ENCODE results near the gene SPRR2B.
"Not testable (repeated sequence)": the region's sequence is repeated elsewhere in the genome, so short reads cannot be mapped to it uniquely, and the experiment has no call there.

The SPRR2B gene

DNA sequence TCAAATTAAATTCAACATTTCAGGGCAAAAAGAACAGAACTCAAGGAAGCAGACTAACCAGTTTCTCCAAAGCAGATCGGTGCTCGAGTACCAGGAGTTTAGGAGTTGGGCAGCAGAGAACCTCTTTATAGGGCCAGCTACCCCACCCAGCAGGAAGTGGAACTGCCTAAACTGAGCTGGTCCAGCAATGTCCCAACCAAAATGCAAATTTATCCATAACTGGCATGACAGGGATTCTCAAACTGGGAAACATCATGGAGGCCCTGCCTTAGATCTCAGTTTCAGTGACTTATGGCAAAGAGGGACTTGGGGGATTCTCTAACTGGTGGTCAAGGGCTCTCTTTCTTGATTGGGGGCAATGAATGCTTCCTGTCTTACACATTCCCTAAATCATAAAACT, at the start of gene SPRR2B:
Gene SPRR2B (minus strand): TSS at position 101 of the 400 bp plus-strand sequence. CDS start 772 bp downstream, outside the sequence.
- DNase-seq (ENCODE audit: low read depth): no peak

DNA sequence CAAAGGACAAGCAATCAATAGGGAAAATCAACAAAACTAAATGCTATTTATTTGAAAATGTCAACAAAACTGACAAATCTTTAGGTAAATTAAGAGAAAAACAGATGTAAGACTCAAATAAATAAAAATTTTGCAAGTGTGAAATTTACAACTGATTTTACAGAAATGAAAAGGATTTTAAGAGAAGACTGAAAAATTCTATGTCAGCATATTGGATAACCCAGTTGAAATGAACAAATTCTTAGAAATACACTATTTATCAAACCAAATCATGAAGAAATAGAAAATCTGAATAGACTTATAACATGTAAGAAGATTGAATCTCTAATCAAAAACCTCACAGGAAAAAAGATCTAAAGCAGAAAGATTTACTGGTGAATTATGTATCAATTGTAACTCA, 49.5 kb upstream of the SPRR2B start:
- DNase-seq (ENCODE audit: low read depth): no peak

DNA sequence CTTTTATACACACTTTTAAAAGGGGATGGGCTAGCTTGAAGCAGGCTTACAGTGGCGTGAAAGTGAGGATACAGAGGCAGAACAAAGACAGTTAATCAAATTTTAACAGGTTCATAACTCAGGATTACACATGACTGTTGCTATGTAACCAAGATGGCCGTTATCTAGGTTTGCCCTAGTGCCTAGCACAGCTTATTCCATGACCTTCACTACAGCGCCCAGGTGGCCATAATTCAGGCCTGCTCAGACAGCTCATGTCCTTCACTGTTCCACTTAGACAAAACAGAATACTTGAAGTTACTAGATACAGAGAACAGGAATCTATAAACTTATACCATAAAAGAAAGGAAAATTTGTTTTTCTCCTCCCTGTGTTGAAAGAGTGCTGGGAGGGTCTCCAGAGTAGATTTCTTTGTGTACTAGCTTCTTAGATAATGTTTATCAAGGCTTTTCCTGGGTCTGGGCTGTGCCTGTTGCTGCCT, 48.1 kb upstream of the SPRR2B start:
- no peak for DNase-seq (ENCODE audit: low read depth)

DNA sequence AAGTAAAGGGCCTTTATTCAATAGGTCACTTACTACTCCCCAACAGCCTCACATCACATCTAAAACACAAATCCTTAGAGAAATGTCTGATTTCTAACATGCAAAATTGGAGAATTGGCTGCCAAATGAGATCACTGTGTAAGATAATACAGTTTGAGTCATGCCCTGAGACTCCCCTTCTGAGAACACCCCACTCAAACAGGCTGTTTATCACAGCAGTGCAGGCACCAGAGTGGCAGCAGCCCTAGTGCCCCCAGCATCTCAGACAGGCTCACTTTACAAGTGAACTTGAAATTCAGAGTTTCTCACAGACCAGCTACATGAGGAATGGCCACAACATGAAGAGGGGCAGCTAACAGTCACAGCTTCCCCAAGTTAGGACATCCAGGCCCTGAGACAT, 43.9 kb upstream of the SPRR2B start:
- not testable (repeated sequence) for DNase-seq (ENCODE audit: low read depth)

DNA sequence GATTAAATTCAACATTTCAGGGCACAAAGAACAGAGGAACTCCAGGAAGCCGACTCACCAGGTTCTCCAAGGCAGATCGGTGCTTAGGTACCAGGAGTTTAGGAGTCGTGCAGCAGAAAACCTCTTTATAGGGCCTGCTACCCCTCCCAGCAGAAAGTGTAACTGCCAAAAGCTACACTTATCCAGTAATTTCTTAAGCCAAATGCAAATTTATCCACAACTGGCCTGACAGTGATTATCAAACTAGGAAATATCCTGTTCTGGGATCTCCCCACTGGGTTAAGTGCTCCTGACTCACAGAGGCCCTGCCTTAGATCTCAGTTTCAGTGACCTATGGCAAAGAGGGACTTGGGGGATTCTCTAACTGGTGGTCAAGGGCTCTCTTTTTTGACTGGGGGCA, 42.0 kb upstream of the SPRR2B start, which contains the start of gene SPRR2F:
Gene SPRR2F (minus strand): TSS at position 101 of the 400 bp plus-strand sequence. CDS start 783 bp downstream, outside the sequence.
- DNase-seq (ENCODE audit: low read depth): no peak

DNA sequence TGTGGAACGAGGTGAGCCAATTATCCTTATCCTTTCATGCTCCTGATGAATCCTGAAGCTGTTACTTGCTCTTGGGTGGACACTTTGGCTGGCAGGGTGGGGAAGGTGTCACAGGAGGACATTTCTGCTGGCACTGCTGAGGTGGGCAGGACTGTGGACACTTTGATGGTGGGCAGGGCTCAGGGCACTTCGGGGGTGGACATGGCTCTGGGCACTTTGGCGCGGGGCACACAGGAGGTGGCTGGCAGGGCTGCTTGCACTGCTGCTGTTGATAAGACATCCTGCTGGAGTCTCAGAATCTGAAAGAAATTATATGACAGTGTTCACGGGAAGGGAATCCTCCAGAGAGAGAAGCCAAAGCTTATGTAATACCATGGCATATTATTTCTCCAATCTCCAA, 41.0 kb upstream of the SPRR2B start:
- not testable (repeated sequence) for DNase-seq (ENCODE audit: low read depth)

DNA sequence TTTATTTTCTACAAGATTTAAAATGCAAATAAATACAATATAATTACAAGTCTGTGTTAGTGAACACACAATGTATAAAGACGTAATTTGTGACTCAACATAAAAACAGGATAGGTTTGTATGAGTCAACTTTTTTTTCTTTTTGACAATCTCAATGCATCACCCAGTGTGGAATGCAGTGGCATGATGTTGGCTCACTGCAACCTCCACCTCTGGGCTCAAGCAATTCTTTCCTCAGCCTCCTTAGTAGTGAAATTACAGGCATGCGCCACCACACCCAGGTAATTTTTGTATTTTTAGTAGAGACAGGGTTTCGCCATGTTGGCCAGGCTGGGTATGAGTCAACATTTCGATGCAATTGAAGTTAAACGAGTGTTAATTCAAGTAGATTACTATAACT, 28.8 kb upstream of the SPRR2B start:
- DNase-seq (ENCODE audit: low read depth): no peak

DNA sequence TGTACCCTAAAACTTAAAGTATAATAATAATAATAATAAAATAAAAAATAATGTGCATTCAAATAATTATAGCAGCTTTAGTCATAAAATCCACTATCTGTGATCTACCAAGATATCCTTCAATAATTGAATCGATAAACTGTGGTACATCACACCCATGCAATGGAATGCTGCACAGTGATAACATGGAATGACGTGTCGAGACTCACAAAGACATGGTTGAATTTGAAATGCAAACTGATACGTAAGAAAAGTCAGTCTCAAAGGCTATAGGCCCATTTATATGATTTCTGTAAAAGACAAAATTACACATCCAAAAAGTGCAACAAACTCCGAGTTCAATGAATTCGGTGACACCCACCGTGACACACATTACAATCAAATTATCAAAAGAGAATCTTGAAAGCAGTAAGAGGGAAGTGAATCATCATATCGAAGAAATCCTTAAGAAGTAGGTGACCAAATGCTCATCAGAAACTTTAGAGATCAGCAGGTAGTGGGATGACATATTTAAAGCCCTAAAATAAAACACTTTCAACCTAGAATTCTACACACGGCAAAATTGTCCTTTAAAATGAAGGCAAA, 28.1 kb upstream of the SPRR2B start:
- DNase-seq (ENCODE audit: low read depth): no peak

DNA sequence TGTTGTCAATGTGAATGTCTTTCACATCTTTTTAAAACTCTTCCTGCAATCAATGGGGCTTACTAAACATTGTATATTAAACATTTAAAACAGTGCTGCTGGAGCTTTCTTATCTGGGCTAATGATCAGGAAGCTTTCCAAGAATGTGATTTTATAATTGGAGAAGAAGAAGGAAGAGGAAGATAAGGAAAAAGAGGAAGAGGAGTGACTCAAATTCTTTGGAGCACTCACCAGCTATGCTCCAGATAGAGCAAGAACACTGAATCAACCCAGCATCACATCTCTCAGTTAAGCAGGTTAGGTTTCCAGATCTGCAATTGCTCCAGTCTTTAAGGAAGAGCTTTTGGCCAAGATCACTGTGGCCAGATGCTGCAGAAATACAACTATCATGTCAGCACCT, 24.4 kb upstream of the SPRR2B start:
- DNase-seq (ENCODE audit: low read depth): no peak

DNA sequence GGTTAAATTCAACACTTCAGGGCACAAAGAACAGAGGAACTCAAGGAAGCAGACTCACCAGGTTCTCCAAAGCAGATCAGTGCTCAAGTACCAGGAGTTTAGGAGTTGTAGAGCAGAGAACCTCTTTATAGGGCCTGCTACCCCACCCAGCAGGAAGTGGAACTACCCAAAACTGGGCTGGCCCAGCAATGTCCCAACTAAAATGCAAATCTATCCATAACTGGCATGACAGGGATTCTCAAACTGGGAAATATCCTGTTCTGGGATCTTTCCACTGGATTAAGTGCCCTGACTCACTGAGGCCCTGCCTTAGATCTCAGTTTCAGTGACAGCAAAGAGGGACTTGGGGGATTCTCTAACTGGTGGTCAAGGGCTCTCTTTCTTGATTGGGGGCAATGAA, 23.0 kb upstream of the SPRR2B start, which contains the start of gene SPRR2E:
Gene SPRR2E (minus strand): TSS at position 101 of the 400 bp plus-strand sequence. CDS start 775 bp downstream, outside the sequence.
- no peak for DNase-seq (ENCODE audit: low read depth)

DNA sequence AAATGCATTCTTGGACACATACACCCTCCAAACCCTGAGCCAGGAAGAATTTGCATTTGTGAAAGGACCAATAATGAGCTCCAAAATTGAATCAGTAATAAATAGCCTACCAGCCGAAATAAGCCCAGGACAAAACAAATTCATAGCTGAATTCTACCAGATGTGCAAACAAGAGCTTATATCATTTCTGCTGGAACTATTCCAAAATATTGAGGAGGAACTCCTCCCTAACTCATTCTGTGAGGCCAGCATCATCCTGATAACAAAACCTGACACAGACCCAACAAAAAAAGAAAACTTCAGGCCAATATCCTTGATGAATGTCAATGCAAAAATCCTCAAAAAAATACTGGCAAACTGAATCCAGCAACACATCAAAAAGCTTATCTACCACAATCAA, 16.2 kb upstream of the SPRR2B start:
- DNase-seq (ENCODE audit: low read depth): no peak

DNA sequence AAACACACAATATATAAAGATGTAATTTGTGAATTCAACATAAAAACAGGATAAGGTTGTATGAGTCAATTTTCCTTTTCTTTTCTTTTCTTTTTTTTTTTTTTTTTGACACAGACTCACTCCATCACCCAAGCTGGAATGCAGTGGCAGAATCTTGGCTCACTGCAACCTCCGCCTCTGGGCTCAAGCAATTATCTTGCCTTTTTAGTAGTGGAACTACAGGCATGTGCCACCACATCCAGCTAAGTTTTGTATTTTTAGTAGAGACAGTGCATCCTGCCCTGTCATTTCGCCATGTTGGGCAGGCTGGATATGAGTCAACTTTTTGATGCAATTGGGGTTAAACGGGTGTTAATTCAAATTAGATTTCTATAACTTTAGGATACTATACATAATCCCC, 10.3 kb upstream of the SPRR2B start:
- DNase-seq (ENCODE audit: low read depth): no peak

DNA sequence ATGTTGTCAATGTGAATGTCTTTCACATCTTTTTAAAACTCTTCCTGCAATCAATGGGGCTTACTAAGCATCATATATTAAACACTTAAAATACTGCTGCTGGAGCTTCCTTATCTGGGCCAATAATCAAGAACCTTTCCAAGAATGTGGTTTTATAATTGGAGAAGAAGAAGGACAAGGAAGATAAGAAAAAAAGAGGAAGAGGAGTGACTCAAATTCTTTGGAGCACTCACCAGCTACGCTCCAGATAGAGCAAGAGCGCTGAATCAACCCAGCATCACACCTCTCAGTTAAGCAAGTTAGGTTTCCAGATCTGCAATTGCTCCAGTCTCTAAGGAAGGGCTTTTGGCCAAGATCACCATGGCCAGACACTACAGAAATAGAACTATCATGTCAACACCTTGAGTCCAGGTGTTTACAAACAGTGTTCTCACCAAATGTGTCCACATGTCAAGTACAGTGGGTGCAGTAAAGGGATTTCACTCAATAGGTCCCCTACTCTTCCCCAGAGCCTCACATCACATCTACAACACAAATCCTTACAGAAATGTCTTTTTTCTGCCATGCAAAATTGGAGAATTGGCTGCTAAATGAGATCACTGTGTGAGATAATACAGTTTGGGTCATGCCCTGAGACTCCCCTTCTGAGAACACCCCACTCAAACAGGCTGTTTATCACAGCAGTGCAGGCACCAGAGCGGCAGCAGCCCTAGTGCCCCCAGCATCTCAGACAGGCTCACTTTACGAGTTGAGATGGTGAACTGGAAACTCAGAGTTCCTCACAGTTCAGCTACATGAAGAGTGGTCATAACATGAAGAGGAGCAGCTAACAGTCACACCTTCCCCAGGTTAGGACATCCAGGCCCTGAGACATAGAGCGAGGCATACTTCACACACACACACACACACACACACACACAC, 1.7 kb upstream of the SPRR2B start:
- DNase-seq (ENCODE audit: low read depth): no peak

DNA sequence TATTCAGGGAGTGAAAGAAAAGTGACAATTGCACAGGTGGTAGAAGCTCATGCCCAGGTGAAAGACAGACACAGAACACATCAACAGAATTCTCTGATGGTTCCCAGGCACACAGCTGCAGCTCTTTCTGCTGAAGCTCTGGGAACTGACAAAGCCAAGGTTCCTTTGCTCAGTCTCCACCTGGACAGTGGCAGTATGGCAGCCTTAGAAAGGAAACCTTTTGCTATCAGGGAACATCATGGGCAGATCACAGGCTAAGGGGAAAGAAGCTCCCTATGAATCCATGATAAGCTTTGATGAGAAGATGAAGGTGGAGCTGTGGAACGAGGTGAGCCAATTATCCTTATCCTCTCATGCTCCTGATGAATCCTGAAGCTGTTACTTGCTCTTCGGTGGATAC, 1.2 kb downstream of the SPRR2B start:
- DNase-seq (ENCODE audit: low read depth): no peak

DNA sequence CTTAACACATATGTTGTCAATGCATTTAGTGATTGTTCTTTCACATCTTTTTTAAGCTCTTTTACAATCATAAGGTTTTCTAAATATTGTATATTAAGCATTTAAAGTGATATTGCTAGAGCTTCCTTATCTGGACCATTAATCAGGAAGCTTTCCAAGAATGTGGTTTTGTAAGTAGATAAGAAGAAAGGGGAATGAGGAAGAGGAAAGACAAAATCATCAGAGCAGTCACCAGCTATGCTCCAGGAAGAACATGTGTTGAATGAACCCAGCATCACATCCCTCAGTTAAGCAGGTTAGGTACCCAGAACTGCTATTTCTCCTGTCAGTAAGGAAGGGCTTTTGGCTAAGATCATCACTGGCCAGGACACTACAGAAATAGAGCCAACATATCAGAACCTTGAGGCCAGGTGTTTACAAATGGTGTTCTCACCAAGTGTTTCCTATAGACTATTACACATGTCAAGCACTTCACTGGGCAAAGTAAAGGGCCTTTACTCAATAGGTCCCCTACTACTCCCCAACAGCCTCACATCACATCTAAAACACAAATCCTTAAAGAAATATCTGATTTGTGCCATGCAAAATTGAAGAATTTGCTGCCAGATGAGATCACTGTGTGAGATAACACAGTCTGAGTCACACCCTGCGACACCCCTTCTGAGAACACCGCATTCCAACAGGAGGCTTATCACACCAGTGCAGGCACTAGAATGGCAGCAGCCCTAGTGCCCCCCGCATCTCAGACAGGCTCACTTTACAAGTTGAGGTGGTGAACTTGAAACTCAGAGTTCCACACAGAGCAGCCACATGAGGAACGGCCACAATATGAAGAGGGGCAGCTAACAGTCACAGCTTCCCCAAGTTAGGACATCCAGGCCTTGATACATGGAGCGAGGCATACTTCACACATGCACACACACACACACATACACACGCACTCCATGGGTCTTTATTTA, 12.3 kb downstream of the SPRR2B start:
- DNase-seq (ENCODE audit: low read depth): no peak

DNA sequence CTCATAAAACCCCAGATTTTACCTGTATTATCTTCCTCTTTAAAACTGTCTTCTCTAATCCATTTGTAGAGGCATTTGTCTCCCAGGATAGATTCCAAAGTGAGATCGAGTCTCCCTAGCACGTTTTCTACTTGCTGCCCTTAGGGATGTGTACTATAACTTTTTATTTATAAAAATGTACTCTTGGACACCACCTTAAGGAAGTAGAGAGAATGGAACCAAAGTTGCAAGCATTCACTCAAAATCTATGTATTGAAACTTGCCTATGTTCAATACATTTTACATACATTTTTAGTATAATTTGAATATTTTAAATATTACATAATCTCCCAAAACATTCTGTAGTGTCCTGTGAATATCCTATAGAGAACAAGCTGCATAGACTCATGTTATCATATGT, 13.3 kb downstream of the SPRR2B start:
- no peak for DNase-seq (ENCODE audit: low read depth)

DNA sequence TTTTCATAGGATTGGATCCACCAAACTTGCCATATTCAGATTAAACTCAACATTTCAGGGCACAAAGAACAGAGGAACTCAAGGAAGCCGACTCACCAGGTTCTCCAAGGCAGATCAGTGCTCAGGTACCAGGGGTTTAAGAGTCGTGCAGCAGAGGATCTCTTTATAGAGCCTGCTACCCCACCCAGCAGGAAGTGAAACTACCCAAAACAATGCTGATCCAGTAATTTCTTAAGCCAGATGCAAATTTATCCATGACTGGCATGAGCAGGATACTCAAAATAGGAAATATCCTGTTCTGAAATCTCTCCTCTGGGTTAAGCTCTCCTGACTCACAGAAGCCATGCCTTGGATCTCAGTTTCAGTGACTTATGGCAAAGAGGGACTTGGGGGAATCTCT, 14.0 kb downstream of the SPRR2B start, which contains the start of gene SPRR2A:
Gene SPRR2A (minus strand): TSS at position 138 of the 400 bp plus-strand sequence. CDS start 777 bp downstream, outside the sequence.
- no peak for DNase-seq (ENCODE audit: low read depth)

DNA sequence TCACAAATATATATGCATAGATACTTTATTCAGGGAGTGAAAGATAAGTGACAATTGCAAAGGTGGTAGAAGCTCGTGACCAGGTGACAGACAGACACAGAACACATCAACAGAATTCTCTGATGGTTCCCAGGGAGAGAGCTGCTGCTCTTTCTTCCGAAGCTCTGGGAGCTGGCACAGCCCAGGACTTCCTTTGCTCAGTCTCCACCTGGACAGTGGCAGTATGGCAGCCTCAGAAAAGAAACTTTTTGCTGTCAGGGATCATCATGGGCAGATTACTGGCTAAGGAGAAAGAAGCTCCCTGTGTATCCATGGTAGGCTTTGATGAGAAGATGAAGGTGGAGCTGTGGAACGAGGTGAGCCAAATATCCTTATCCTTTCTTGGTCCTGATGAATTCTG, 15.3 kb downstream of the SPRR2B start:
- DNase-seq (ENCODE audit: low read depth): not testable (repeated sequence)

DNA sequence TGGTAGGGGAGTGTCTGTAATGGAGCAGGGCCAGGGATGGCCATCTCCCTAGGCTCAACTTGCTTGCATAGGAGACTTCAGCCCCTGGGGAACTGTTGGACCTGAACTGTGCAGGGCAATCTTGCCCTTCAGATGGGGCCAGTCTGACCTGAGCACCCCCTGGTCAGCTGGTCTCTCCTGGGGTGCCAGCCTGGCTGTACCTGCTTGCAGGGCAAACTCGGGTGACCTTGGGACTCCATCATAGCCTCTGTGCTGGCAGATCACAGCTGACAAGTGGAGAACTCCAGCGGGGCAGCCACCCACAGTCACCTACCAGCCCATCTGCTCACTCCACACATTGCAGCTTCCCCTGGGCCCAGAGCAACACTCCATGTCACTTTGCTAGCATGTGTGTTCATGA, 22.2 kb downstream of the SPRR2B start:
- no peak for DNase-seq (ENCODE audit: low read depth)

DNA sequence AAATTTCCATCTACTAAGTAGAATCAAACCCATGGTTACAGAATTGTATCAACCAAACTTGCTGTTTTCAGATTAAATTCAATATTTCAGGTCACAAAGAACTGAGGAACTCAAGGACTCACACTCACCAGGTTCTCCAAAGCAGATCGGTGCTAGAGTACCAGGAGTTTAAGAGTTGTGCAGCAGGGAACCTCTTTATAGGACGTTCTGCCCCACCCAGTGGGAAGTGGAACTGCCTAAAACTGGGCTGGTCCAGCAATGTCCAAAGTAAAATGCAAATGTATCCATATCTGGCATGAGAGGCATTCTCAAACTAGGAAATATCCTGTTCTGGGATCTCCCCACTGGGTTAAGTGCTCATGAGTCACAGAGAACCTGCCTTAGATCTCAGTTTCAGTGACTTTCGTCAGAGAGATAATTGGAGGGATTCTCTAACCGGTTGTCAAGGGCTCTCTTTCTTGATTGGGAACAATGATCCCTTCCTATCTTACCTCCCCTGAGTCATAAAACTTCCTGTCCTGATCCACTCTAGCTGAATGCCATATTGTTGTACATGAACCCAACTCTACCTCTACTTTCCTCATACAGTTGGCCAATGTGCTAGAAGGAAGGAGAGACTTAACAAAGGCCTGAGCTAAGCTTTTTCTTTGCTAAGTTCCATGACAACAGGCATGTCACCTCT, 30.3 kb downstream of the SPRR2B start, which contains the start of gene SPRR2D:
Gene SPRR2D (minus strand): TSS at position 171 of the 682 bp plus-strand sequence. CDS start 774 bp downstream, outside the sequence.
- DNase-seq (ENCODE audit: low read depth): no peak

DNA sequence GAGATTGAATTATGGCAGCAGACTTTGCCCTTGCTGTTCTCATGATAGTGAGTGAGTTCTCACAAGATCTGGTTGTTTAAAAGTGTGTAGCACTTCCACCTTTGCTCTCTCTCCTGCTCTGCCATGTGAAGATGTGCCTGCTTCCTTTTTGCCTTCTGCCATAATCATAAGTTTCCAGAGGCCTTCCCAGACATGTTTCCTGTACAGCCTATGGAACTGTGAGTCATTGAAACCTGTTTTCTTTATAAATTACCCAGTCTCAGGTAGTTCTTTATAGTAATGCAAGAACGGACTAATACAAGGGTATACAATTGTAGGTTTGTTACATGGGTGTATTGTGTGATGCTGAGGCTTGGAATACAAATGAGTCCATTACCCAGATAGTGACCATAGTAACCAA, 36.2 kb downstream of the SPRR2B start:
- no peak for DNase-seq (ENCODE audit: low read depth)
